NCI-H2171 (cell line): ENCODE measurements around the gene SLC29A3.

Source experiments
- DNase-seq: peaks from one replicate; lab custom pipeline; 2025; lab: John Stamatoyannopoulos, UW

Gene SLC29A3

GRCh38 chr10:71324743-71325142 is 5.7 kb downstream of the SLC29A3 start:
- no peak for DNase-seq

GRCh38 chr10:71325267-71325666 is 6.2 kb downstream of the SLC29A3 start:
- no peak for DNase-seq

- peak; percentile 40 for DNase-seq
Observed at GRCh38 chr10:71326464-71326881, 7.4 kb downstream of the SLC29A3 start.

- no peak for DNase-seq
Observed at GRCh38 chr10:71330789-71331404, 11.8 kb downstream of the SLC29A3 start.

GRCh38 chr10:71331736-71332135 is 12.7 kb downstream of the SLC29A3 start:
- peak; percentile 81 for DNase-seq

- no peak for DNase-seq
Observed at GRCh38 chr10:71332466-71332865, 13.4 kb downstream of the SLC29A3 start.

GRCh38 chr10:71333129-71333887 is 14.2 kb downstream of the SLC29A3 start:
- peak; percentile 72 for DNase-seq

- no peak for DNase-seq
Observed at GRCh38 chr10:71334221-71334791, 15.2 kb downstream of the SLC29A3 start.

GRCh38 chr10:71335173-71335708 is 16.2 kb downstream of the SLC29A3 start:
- no peak for DNase-seq

- DNase-seq = no peak
Observed at GRCh38 chr10:71336632-71337031, 17.6 kb downstream of the SLC29A3 start.

GRCh38 chr10:71337219-71337701 is 18.2 kb downstream of the SLC29A3 start:
- peak; percentile 59 for DNase-seq

- no peak for DNase-seq
Observed at GRCh38 chr10:71338728-71339495, 19.9 kb downstream of the SLC29A3 start.

- no peak for DNase-seq
Observed at GRCh38 chr10:71339796-71340589, 20.9 kb downstream of the SLC29A3 start.

- no peak for DNase-seq
Observed at GRCh38 chr10:71342573-71343391, 23.7 kb downstream of the SLC29A3 start.

GRCh38 chr10:71343392-71343773 is 24.3 kb downstream of the SLC29A3 start:
- no peak for DNase-seq

- DNase-seq = no peak
Observed at GRCh38 chr10:71344154-71344925, 25.3 kb downstream of the SLC29A3 start.

GRCh38 chr10:71344993-71345480 is 26.0 kb downstream of the SLC29A3 start:
- DNase-seq = no peak

- DNase-seq = no peak
Observed at GRCh38 chr10:71345694-71346093, 26.6 kb downstream of the SLC29A3 start.

GRCh38 chr10:71346731-71347130 is 27.7 kb downstream of the SLC29A3 start:
- no peak for DNase-seq
